HG03354 (cell line): ENCODE results near the gene ALG5.

Experiments
- ATAC-seq: cut with Tn5 transposase; IDR thresholded peaks from one replicate; pipeline ENCODE4 v1.9.1; 2021; ENCODE audit warnings: mild to moderate bottlenecking; ENCODE audit not compliant: unreplicated experiment, poor library complexity, severe bottlenecking

The ALG5 gene

DNA sequence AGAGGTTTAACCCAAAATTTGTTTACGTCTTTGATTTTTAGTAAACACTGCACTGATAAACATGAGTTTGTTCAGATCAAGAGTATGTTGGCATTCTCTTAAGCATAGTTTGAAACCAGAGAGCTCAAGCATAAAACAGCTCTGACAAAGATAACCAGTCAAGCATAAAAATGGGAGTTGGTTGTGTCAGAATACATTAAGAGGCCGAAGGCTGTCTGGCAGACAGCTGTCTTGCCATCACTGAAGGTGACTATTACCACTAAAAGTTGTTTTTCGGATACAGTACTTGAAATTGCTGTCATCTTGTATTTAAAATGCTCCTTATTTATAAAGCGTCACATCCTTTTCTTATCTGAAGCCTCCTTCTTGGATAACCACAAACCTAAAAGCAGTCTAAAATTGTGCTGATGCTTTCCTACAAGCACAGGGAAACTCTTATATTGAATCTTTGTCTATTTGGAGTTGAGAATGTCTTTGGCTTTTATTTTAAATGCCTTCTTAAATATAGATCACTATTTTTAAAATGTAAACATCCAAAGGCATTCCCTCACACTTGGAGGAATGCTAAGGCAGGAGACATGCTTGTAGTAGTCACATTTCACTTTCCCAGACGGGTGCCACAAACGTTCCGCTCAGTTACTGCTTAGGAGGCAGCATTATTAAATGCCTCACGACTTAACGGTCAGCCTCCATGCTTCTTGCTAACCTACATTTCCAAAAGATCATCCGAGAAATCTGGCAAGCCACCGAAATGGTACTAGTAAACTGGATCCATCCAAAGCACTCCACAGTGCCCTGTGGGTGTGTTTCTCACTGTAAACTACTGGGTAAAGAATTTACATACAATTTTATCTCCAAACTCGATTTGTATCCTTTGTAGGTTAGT is 80.7 kb downstream of the ALG5 start:
- no peak for ATAC-seq

DNA sequence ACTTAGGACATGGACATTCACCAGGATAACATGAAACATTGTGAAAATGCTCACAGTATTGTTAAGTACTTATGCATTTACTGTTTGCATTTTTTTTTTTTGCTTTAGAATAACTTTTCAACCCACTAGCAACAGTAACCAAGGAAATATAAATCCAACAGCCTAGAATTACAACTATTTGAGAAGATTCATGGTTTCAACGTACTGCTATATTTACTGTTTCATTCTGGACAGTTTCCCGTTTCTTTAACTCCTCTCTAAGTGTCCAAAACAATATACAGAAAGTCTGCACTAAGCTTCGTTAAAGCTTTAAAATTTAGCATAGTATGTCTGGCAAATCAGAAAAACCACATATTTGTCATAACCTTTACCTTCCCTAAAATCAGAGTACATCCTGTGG is 81.8 kb downstream of the ALG5 start:
- no peak for ATAC-seq

DNA sequence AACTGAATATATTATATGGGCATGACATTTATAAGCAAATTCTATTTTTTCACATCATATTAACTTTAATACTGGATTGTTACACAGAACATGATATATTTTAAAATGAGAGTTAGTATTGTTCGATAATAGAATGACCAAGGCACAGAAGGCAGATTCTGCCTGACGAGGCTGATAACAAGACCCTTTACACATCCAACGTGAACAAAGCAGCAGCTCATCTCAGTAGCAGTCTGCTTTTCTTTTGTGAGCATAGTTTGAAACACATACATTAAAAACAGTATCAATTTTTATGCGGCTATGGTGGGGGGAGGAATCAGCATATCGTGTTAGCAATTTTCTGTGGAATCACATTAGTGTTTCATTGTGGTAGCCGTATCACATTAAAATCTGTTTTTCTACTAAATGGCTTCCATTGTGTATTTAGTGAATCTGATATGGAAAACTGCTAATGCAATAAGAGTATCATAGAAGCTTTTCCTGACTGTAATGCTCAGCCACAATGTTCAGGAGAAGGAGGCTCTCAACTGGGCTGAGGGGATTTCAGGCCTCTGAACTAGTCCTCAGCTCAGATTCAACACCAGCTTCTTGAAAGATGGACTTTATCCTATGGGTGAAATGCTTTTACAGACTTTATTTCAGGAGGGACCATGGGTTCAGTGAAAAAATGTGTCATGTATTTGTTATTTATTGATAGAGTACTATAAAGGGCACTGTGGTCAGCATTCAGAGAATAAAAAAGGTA is 83.1 kb downstream of the ALG5 start:
- ATAC-seq = no peak

DNA sequence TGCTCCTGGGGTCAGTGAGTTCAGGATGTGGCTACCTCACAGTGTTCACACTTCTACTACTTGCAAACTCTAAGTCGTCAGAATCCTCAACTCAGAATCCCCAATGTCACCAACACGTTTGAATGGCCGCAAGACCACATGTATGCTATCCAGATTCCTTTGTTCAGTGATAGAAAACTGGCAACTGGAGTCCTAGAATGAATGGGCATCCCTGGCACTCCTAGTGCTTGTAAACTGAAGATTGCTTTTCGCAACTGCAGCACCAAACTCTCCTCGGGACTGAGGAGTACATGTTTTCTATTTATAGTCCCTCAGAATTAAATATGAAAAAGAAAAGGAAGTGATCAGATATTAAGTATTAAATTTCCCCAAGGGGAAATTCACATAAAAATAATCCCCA is 84.0 kb downstream of the ALG5 start:
- ATAC-seq = no peak

DNA sequence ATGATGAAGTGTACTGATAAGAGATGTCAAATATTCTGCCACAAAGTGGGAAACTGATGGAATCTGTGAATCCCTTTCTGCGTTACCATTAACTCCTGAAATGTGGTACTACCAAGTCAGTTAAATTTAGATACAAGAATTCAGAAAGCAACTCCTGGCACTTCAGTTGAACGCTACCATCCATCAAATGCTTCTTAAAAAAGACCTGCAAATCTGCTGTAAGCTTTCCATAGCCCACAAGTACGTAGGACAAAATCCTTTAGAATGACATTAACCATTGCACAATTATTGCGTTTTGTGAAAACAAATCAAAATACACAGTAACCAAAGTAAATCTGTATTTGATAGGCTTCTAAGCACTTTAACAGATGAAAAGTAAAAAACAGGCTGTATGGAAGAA is 84.5 kb downstream of the ALG5 start:
- no peak for ATAC-seq

DNA sequence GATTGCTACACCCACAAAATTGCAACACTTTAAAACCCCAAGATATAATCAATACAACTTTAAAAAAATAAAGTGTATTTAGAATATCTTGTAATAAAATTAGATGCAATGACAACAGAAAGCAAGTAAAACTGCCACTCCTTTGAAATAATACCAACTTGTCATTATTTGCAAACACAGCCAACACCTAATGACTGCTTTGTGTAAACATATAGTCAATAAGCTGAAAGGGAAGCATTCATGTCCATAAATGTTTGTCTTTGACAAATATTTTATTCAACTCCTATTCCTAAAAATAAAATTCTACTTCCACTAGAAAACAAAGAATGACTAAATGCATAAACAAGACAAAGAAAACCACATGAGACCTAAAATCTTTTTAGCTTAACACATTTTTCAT is 85.7 kb downstream of the ALG5 start:
- no peak for ATAC-seq

DNA sequence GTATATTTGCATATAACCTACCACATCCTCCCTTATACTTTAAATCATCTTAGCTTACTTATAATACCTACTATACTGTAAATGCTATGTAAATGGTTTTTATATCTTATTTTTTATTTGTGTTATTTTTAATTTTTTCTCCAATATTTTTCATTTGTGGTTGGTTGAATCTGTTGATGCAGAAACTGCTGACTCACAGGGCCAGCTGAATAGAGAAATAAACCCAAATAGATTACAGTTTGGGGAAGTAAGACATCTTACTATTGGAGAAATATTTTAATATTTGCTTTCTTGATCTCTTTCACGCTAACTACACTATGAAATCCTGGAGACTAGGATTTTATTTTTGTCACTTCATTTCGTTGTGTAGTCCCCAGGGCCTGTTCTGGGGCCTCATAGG is 86.2 kb downstream of the ALG5 start:
- ATAC-seq = no peak

DNA sequence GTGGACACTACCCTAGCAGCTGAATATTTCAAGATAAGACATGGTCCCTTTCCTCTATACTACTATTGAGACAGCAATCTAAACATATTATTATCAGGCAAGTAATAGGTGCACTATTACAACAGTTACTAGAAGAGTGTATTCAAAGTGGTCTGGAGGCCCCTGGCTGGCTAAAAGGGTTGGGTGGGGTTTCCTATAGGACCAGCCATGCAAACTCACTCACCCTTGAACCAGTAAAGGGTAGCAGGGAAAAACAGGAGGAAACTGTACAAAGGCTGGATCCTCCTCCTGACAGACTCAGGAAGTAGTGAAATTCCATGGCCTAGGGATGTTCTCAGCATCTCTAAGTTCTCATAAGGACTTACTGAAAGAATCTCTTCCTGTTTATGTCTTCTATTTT is 86.8 kb downstream of the ALG5 start:
- no peak for ATAC-seq

DNA sequence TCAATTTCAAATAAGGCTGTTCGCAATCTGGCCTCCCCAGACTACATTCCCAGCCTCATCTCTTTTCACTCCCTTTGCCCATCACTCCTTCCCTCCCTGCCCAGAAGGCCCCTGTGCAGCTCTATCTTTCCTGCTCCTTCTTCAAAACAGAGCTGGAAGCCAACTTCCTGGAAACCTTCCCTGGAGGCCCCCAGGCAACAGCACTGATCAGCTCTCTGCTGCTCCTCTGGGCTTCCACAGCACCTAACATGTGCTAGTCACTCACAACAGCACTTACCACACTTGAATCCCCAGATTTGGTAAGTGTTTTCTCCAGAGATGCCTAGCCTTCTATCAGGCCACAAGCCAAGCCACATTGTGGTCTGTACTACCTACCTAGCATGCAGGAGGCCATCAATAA is 88.6 kb downstream of the ALG5 start:
- no peak for ATAC-seq

DNA sequence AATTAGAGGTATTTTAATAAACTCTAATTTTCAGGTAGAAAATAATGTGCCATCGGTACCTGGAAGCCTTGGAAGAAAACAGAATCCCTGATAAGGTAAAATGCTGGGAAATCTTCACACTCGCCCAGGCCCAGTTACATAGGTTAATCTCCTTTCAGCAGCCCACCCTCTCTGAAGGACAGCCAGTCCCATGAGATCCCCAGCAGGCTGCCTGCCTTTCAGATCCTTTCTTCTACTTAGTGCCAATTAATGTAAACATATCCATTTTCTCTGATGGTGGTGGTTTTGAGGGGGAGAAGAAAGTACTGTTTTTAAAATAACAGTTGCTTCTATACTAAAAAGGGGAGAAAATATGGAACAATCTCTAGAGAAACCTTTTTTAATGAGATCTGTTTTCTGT is 91.3 kb downstream of the ALG5 start:
- ATAC-seq = no peak

DNA sequence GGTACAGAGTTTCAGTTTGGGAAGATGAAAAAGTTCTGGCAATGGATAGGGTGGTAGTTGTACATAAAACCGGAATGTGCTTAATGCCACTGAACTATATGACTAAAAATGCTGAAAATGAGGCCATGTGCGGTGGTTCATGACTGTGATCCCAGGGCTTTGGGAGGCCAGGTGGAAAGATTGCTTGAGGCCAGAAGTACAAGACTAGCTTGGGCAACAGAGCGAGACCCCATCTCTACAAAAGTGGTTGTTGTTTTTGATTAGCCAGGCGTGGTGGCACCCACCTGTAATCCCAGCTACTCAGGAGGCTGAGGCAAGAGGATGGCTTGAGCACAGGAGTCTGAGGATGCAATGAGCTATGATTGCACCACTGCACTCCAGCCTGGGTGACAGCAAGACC is 91.9 kb downstream of the ALG5 start:
- ATAC-seq = no peak

DNA sequence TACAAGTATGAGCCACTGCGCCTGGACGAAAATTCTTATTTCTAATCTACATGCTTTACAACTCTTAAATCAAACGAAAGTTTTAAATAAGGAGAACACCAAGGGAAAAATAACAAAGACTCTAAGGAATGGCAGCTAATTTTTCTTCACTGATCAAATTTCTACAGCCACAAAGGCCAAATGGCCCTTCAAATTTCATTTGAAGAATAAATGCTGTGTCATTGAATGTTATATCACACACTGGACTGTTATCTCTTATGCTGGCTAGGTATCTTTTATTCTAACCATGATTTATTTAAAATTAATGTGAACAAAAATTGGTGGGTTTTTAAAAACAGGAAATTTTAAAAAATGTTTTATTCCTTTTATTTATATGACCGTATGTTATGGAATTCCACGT is 93.2 kb downstream of the ALG5 start:
- no peak for ATAC-seq

DNA sequence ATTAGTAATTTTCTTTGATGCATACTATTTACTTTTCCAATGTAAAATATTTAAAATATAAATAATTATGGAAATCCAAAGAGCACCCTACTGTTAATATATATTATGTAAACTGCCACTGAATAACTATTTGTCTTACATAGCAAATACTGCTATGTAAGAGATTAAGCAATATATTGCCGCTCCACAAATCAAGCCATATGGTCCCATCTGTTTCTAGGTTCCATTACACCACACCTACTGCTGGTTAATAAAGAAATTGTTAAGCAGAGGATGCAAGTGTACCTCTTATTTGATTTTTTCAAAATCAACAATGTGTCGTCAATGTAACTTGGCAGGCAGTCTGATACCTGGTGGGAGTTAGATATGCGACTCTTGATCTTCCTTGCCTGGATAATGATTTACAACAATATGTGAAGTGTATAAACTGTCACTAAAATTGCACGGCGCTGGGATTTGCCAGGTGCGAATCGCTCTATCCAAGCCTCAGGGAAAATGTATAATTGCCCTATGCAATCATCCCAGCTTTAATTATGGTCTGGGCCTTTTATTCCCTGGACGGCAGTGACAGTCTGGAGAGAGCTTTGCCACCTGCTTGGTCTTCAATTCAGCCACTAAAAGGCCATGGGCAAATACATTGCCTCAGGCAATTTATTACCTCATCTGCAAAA is 95.1 kb downstream of the ALG5 start:
- ATAC-seq = no peak
